ENCODE results near the gene PHC2.

DNA sequence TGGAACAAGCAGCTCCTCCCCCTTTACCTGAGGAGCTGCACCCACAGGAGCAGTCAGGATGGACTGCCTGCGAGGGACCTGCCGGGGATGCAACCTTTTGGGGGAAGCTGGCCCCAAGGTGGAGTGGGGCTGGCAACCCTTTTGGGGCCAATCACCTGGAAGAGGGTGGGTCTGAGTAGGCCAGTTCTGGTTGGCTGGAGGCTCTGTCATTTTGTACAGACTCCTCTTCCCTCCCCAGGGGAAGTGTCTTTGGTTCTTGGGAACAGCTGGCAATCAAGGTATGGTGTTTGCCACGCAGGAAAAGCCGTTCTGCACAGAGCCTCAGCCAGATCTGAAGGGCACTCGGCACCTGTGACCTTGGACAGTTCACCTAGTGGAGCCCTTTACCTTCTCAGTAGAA lies 109.7 kb downstream of the PHC2 start:
- TF ChIP-seq ARNTL (CRISPR knock-in tag; IDR thresholded peaks at IDR 0.05; ENCODE audit: borderline replicate concordance, low read depth) (no peak), ZNF8 (CRISPR knock-in tag; IDR thresholded peaks at IDR 0.05) (no peak), RARB (CRISPR knock-in tag; IDR thresholded peaks at IDR 0.05) (0 out of 2 replicates have a peak, but pooled peaks have one; percentile 31), ZFP30 (CRISPR knock-in tag; IDR thresholded peaks at IDR 0.05) (no peak), CSDC2 (CRISPR knock-in tag; IDR thresholded peaks at IDR 0.05) (no peak), ZC3H10 (CRISPR knock-in tag; IDR thresholded peaks at IDR 0.05) (no peak)
- TF ChIP-seq, protein P1, sequence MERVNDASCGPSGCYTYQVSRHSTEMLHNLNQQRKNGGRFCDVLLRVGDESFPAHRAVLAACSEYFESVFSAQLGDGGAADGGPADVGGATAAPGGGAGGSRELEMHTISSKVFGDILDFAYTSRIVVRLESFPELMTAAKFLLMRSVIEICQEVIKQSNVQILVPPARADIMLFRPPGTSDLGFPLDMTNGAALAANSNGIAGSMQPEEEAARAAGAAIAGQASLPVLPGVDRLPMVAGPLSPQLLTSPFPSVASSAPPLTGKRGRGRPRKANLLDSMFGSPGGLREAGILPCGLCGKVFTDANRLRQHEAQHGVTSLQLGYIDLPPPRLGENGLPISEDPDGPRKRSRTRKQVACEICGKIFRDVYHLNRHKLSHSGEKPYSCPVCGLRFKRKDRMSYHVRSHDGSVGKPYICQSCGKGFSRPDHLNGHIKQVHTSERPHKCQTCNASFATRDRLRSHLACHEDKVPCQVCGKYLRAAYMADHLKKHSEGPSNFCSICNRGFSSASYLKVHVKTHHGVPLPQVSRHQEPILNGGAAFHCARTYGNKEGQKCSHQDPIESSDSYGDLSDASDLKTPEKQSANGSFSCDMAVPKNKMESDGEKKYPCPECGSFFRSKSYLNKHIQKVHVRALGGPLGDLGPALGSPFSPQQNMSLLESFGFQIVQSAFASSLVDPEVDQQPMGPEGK (CRISPR knock-in tag; IDR thresholded peaks at IDR 0.05; ENCODE audit: borderline replicate concordance): no peak
- TF ChIP-seq, protein P2, sequence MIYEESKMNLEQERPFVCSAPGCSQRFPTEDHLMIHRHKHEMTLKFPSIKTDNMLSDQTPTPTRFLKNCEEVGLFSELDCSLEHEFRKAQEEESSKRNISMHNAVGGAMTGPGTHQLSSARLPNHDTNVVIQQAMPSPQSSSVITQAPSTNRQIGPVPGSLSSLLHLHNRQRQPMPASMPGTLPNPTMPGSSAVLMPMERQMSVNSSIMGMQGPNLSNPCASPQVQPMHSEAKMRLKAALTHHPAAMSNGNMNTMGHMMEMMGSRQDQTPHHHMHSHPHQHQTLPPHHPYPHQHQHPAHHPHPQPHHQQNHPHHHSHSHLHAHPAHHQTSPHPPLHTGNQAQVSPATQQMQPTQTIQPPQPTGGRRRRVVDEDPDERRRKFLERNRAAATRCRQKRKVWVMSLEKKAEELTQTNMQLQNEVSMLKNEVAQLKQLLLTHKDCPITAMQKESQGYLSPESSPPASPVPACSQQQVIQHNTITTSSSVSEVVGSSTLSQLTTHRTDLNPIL (CRISPR knock-in tag; IDR thresholded peaks at IDR 0.05; ENCODE audit: low read depth): no peak
- TF ChIP-seq, protein P3, sequence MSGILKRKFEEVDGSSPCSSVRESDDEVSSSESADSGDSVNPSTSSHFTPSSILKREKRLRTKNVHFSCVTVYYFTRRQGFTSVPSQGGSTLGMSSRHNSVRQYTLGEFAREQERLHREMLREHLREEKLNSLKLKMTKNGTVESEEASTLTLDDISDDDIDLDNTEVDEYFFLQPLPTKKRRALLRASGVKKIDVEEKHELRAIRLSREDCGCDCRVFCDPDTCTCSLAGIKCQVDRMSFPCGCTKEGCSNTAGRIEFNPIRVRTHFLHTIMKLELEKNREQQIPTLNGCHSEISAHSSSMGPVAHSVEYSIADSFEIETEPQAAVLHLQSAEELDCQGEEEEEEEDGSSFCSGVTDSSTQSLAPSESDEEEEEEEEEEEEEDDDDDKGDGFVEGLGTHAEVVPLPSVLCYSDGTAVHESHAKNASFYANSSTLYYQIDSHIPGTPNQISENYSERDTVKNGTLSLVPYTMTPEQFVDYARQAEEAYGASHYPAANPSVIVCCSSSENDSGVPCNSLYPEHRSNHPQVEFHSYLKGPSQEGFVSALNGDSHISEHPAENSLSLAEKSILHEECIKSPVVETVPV (CRISPR knock-in tag; IDR thresholded peaks at IDR 0.05): no peak
